Measurements from ENCODE around the gene U2AF2. TPM values are rescaled to one million over a fixed set of nuclear protein-coding genes. Genes with fewer than 3 reads are reported as not detected.

Gene U2AF2
- total RNA-seq: 143 TPM
- long read RNA-seq, partial matches to known transcripts: 5 of 14 reads
- long read RNA-seq, other reads (novel, unspliced or antisense): 4 of 14 reads

GRCh38 chr19:55654868-55655647, at the start of gene U2AF2:
Gene U2AF2, plus strand, starts transcription at chr19:55655035. Its CDS starts 70 bp downstream, at chr19:55655105.
- DNase-seq: peak; percentile 96
- peak; percentile 77 to 85 for ATAC-seq
- H3K4me3 ChIP-seq: peak within 1 kb of the TSS; percentile 95
- TF ChIP-seq, protein P1, sequence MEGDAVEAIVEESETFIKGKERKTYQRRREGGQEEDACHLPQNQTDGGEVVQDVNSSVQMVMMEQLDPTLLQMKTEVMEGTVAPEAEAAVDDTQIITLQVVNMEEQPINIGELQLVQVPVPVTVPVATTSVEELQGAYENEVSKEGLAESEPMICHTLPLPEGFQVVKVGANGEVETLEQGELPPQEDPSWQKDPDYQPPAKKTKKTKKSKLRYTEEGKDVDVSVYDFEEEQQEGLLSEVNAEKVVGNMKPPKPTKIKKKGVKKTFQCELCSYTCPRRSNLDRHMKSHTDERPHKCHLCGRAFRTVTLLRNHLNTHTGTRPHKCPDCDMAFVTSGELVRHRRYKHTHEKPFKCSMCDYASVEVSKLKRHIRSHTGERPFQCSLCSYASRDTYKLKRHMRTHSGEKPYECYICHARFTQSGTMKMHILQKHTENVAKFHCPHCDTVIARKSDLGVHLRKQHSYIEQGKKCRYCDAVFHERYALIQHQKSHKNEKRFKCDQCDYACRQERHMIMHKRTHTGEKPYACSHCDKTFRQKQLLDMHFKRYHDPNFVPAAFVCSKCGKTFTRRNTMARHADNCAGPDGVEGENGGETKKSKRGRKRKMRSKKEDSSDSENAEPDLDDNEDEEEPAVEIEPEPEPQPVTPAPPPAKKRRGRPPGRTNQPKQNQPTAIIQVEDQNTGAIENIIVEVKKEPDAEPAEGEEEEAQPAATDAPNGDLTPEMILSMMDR (IDR thresholded peaks at IDR 0.05): no peak
- intact Hi-C loops (cut with DNase I): no loop called here
- peaks cover 24% of the 10 kb centered on the region for H3K36me3 ChIP-seq
- H3K9me3 ChIP-seq: no peaks in the 10 kb centered on the region
- H3K27me3 ChIP-seq (ENCODE audit: low read depth): no peaks in the 10 kb centered on the region
- H3K27ac ChIP-seq: peak within 1 kb of the TSS; percentile 98
- peaks cover 49% of the 10 kb centered on the region for H3K4me1 ChIP-seq

DNA sequence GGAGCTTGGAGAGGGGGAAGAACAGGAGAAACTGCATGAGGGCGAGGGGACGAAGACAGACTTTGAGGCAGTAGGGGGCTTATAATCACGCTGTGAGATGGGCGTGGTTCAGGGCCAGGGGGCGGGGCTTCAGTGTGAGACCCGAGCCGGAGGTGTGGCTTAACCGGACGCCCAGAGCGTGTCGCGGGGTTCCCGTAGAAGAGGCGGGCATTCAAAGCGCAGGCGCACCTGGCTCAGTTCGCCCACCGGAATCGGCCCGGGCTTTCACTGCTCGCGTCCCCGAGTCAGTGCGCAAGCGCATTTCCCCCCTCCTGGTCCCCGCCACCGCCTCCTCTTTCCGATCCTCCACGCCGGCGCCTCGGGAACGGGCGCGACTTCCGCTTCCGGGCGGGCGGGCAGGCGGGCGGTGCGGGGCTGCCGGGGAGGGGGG, 49.6 kb upstream of the U2AF2 start:
- DNase-seq (peak; percentile 98), ATAC-seq (peak; percentile 89 to 90)
- intact Hi-C loops (cut with DNase I): no loop called here
- Histone ChIP-seq H3K27me3 (ENCODE audit: low read depth) (no peaks in the 10 kb centered on the region), H3K9me3 (no peaks in the 10 kb centered on the region), H3K4me1 (peaks cover 33% of the 10 kb centered on the region), H3K27ac (peak overlapping the region; percentile 92), H3K4me3 (peak overlapping the region; percentile 83), H3K36me3 (peaks cover 34% of the 10 kb centered on the region)
- TF ChIP-seq, protein P1 (IDR thresholded peaks at IDR 0.05): no peak

GRCh38 chr19:55605637-55606470, 49.0 kb upstream of the U2AF2 start, which contains the start of gene ZNF865:
Gene ZNF865, plus strand, starts transcription at chr19:55605647. Its CDS starts 7,972 bp downstream, at chr19:55613619.
- Histone ChIP-seq H3K4me1 (peaks cover 32% of the 10 kb centered on the region), H3K27ac (peak within 1 kb of the TSS; percentile 92), H3K36me3 (peaks cover 39% of the 10 kb centered on the region), H3K9me3 (no peaks in the 10 kb centered on the region), H3K4me3 (peak within 1 kb of the TSS; percentile 83), H3K27me3 (ENCODE audit: low read depth) (no peaks in the 10 kb centered on the region)
- ATAC-seq: peak; percentile 59 to 74
- TF ChIP-seq, protein P1 (IDR thresholded peaks at IDR 0.05): peak; percentile 62
- intact Hi-C loops (cut with DNase I): no loop called here
- peak; percentile 82 for DNase-seq

GRCh38 chr19:55606471-55606787, 48.4 kb upstream of the U2AF2 start:
- ATAC-seq: no peak
- Histone ChIP-seq H3K27me3 (ENCODE audit: low read depth) (no peaks in the 10 kb centered on the region), H3K4me3 (peak overlapping the region; percentile 83), H3K27ac (peak overlapping the region; percentile 92), H3K9me3 (no peaks in the 10 kb centered on the region), H3K4me1 (peaks cover 32% of the 10 kb centered on the region), H3K36me3 (peaks cover 39% of the 10 kb centered on the region)
- intact Hi-C loops (cut with DNase I): no loop called here
- no peak for DNase-seq
- TF ChIP-seq, protein P1 (IDR thresholded peaks at IDR 0.05): no peak

DNA sequence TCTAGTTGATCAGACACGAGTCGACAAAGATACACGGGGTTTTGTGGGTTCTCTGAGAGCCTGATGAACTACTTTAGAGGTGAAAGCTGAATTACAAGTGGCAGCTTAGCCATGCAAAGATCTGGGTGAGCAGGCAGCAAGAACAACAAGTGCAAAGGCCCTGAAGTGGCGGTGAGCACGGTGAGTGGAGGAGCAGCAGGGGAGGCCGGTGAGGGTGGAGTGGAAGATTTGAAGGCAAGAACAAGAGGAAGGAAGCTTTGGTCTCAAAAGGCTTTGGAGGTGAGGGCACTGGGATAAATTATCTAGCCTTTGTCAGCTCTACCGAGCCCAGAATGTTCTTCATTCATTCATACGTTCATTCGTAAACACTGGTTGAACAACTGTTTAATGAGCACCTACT, 48.0 kb upstream of the U2AF2 start:
- no peaks in the 10 kb centered on the region for H3K27me3 ChIP-seq (ENCODE audit: low read depth)
- H3K36me3 ChIP-seq: peaks cover 39% of the 10 kb centered on the region
- H3K4me1 ChIP-seq: peaks cover 34% of the 10 kb centered on the region
- TF ChIP-seq, protein P1 (IDR thresholded peaks at IDR 0.05): no peak
- DNase-seq (no peak), ATAC-seq (no peak)
- H3K27ac ChIP-seq: peak overlapping the region; percentile 92
- peak overlapping the region; percentile 83 for H3K4me3 ChIP-seq
- no peaks in the 10 kb centered on the region for H3K9me3 ChIP-seq
- intact Hi-C loops (cut with DNase I): no loop called here
